PC-9 (cell line): ENCODE measurements around the gene AP1G1.

Source experiments
- CTCF ChIP-seq: fragments of 200-600 bp; sonication (generic); conservative IDR thresholded peaks from 2 replicates; pipeline ENCODE4 v1.6.1; 2017; ENCODE audit warnings: mixed run types, antibody characterized with exemption, mild to moderate bottlenecking, moderate library complexity
- EZH2 ChIP-seq: fragments of 200-600 bp; sonication (generic); IDR thresholded peaks from 2 replicates; pipeline ENCODE4 v1.8.0; 2017; ENCODE audit warnings: antibody characterized with exemption, low read depth

GRCh38 chr16:71784093-71784492, 24.5 kb downstream of the AP1G1 start:
- no peak for TF ChIP-seq CTCF
- TF ChIP-seq EZH2, result no peak
